Large intestine (tissue), 3 donors: ENCODE measurements around the gene PDZRN4. TPM values are rescaled to one million over a fixed set of nuclear protein-coding genes. Genes with fewer than 3 reads are reported as not detected.

Source experiments
- DNase-seq, 2 donors: peaks; one replicate each; pipeline versions ENCODE4 v3.0.0 to v3.0.0-alpha.2; 2013
- H3K27ac ChIP-seq: one replicate; pipeline ENCODE4 v1.5.1; 2013; ENCODE audit warnings: low read length
- H3K27me3 ChIP-seq: 2 replicates; pipeline ENCODE4 v1.6.1; 2013; ENCODE audit warnings: low read length; ENCODE audit not compliant: control insufficient read depth, insufficient read depth
- H3K36me3 ChIP-seq: 2 replicates; pipeline ENCODE4 v1.6.1; 2013; ENCODE audit warnings: low read length; ENCODE audit not compliant: control insufficient read depth, insufficient read depth
- H3K4me1 ChIP-seq: one replicate; pipeline ENCODE4 v1.6.1; 2013; ENCODE audit warnings: low read length; ENCODE audit not compliant: control insufficient read depth, insufficient read depth
- H3K4me3 ChIP-seq: one replicate; pipeline ENCODE4 v1.5.1; 2013; ENCODE audit warnings: low read length
- H3K9me3 ChIP-seq: one replicate; pipeline ENCODE4 v1.6.1; 2013; ENCODE audit warnings: mild to moderate bottlenecking, low read depth, low read length, moderate library complexity; ENCODE audit not compliant: control insufficient read depth
- WGBS: methylation state at CpG from one replicate; pipeline ENCODE4 v1.1.5; 2013; ENCODE audit warnings: low lambda C conversion rate; ENCODE audit not compliant: insufficient coverage; 5-methylcytosine and 5-hydroxymethylcytosine counted together
- polyA plus RNA-seq: library from polyadenylated mRNA; unstranded; fragments of 120-200 nt; gene quantifications from one replicate; pipeline ENCODE4 v1.2.1, GENCODE V29; 2013

Gene PDZRN4
- polyA plus RNA-seq, 1 donor, result 3.2 TPM

- H3K4me1 ChIP-seq, result no peaks in the 10 kb centered on the region
- H3K9me3 ChIP-seq, result peaks cover 2% of the 10 kb centered on the region
- H3K4me3 ChIP-seq, result no peak overlapping the region
- no peak for DNase-seq
- no peak overlapping the region for H3K27ac ChIP-seq
- WGBS, result 70% methylated on average over 3 of the region's 3 CpGs
- no peaks in the 10 kb centered on the region for H3K36me3 ChIP-seq
- no peaks in the 10 kb centered on the region for H3K27me3 ChIP-seq
Observed at GRCh38 chr12:41407232-41407799, 219.2 kb downstream of the PDZRN4 start.

- H3K36me3 ChIP-seq, result no peaks in the 10 kb centered on the region
- no CpG with 5 or more reads among the region's 2 CpGs for WGBS
Observed at GRCh38 chr12:41409628-41410027, 221.5 kb downstream of the PDZRN4 start.

GRCh38 chr12:41418586-41418985 lies 230.5 kb downstream of the PDZRN4 start:
- Histone ChIP-seq H3K27ac (no peak overlapping the region), H3K4me3 (no peak overlapping the region), H3K9me3 (no peaks in the 10 kb centered on the region), H3K4me1 (no peaks in the 10 kb centered on the region), H3K36me3 (no peaks in the 10 kb centered on the region), H3K27me3 (no peaks in the 10 kb centered on the region)
- WGBS, result no CpG with 5 or more reads among the region's 3 CpGs
- no peak for DNase-seq

More at GRCh38 chr12:41409628-41410027, 221.5 kb downstream of the PDZRN4 start:
- DNase-seq, result no peak
- H3K27me3 ChIP-seq, result no peaks in the 10 kb centered on the region
- H3K4me3 ChIP-seq, result no peak overlapping the region
- no peaks in the 10 kb centered on the region for H3K4me1 ChIP-seq
- H3K27ac ChIP-seq, result no peak overlapping the region
- peaks cover 2% of the 10 kb centered on the region for H3K9me3 ChIP-seq

- no peaks in the 10 kb centered on the region for H3K27me3 ChIP-seq
- H3K27ac ChIP-seq, result no peak overlapping the region
- WGBS, result no CpG with 5 or more reads among the region's 4 CpGs
- DNase-seq, result no peak
- no peak overlapping the region for H3K4me3 ChIP-seq
- no peaks in the 10 kb centered on the region for H3K36me3 ChIP-seq
- no peaks in the 10 kb centered on the region for H3K9me3 ChIP-seq
- H3K4me1 ChIP-seq, result no peaks in the 10 kb centered on the region
Observed at GRCh38 chr12:41419131-41419893, 231.2 kb downstream of the PDZRN4 start.

- DNase-seq, result no peak
- H3K4me3 ChIP-seq, result no peak overlapping the region
- no peaks in the 10 kb centered on the region for H3K4me1 ChIP-seq
- 89% methylated on average over 1 of the region's 1 CpG for WGBS
- no peaks in the 10 kb centered on the region for H3K27me3 ChIP-seq
- no peaks in the 10 kb centered on the region for H3K9me3 ChIP-seq
- H3K36me3 ChIP-seq, result no peaks in the 10 kb centered on the region
- no peak overlapping the region for H3K27ac ChIP-seq
Observed at GRCh38 chr12:41424651-41425050, 236.5 kb downstream of the PDZRN4 start.

- Histone ChIP-seq H3K4me3 (no peak overlapping the region), H3K4me1 (no peaks in the 10 kb centered on the region), H3K27ac (no peak overlapping the region), H3K36me3 (no peaks in the 10 kb centered on the region), H3K9me3 (no peaks in the 10 kb centered on the region), H3K27me3 (no peaks in the 10 kb centered on the region)
- WGBS, result no CpG with 5 or more reads among the region's 5 CpGs
- no peak for DNase-seq
Observed at GRCh38 chr12:41433460-41433859, 245.3 kb downstream of the PDZRN4 start.

- Histone ChIP-seq H3K4me3 (no peak overlapping the region), H3K27me3 (no peaks in the 10 kb centered on the region), H3K27ac (no peak overlapping the region), H3K36me3 (no peaks in the 10 kb centered on the region), H3K4me1 (no peaks in the 10 kb centered on the region), H3K9me3 (no peaks in the 10 kb centered on the region)
- no peak for DNase-seq
- 100% methylated on average over 1 of the region's 4 CpGs for WGBS
Observed at GRCh38 chr12:41436076-41436475, 248.0 kb downstream of the PDZRN4 start.

GRCh38 chr12:41437563-41437962 lies 249.4 kb downstream of the PDZRN4 start:
- no peaks in the 10 kb centered on the region for H3K36me3 ChIP-seq
- no peak overlapping the region for H3K4me3 ChIP-seq
- no CpG with 5 or more reads among the region's 5 CpGs for WGBS
- no peak overlapping the region for H3K27ac ChIP-seq
- H3K4me1 ChIP-seq, result no peaks in the 10 kb centered on the region
- H3K27me3 ChIP-seq, result no peaks in the 10 kb centered on the region
- no peaks in the 10 kb centered on the region for H3K9me3 ChIP-seq
- DNase-seq, result no peak

GRCh38 chr12:41438854-41439541 lies 250.9 kb downstream of the PDZRN4 start:
- no CpG with 5 or more reads among the region's 3 CpGs for WGBS
- DNase-seq, result no peak
- H3K27me3 ChIP-seq, result no peaks in the 10 kb centered on the region
- H3K36me3 ChIP-seq, result no peaks in the 10 kb centered on the region
- no peaks in the 10 kb centered on the region for H3K9me3 ChIP-seq
- no peaks in the 10 kb centered on the region for H3K4me1 ChIP-seq
- no peak overlapping the region for H3K4me3 ChIP-seq
- no peak overlapping the region for H3K27ac ChIP-seq

GRCh38 chr12:41439801-41440200 lies 251.7 kb downstream of the PDZRN4 start:
- no peak overlapping the region for H3K27ac ChIP-seq
- H3K4me3 ChIP-seq, result no peak overlapping the region
- no peaks in the 10 kb centered on the region for H3K4me1 ChIP-seq
- no CpG with 5 or more reads among the region's 2 CpGs for WGBS
- no peaks in the 10 kb centered on the region for H3K27me3 ChIP-seq
- H3K9me3 ChIP-seq, result no peaks in the 10 kb centered on the region
- H3K36me3 ChIP-seq, result no peaks in the 10 kb centered on the region
- DNase-seq, result no peak
